ENCODE measurements around the gene LIPT1. TPM values are rescaled to one million over a fixed set of nuclear protein-coding genes. Genes with fewer than 3 reads are reported as not detected.

Gene LIPT1
- total RNA-seq, result 5.4 and 7.4 TPM in 2 replicates

GRCh38 chr2:99154643-99155536 is at the start of gene LIPT1, which contains the start of gene TSGA10:
TSS of gene LIPT1 (plus strand) at chr2:99154967. CDS start at chr2:99161958, 6,991 bp downstream.
TSS of gene TSGA10 (minus strand) at chr2:99154942. CDS start at chr2:99109439, 45,503 bp downstream.

GRCh38 chr2:99141110-99142108 is 13.4 kb upstream of the LIPT1 start, which contains the start of gene C2orf15:
TSS of gene C2orf15 (plus strand) at chr2:99141707. CDS start at chr2:99150559, 8,852 bp downstream.

GRCh38 chr2:99180755-99181623 is 26.2 kb downstream of the LIPT1 start, which contains the start of the genes MITD1 and MRPL30:
TSS of gene MITD1 (minus strand) at chr2:99181058. CDS start at chr2:99180981, 77 bp downstream.
TSS of gene MRPL30 (plus strand) at chr2:99181184. CDS start at chr2:99186204, 5,020 bp downstream.

Other genes with a start within 250 kb of the LIPT1 start
- gene CRACDL, start 218.7 kb upstream of the LIPT1 start, total RNA-seq, result under 0.01 TPM in 1 of 2 replicates, not detected in the other
- gene C2orf15, start 13.3 kb upstream of the LIPT1 start, total RNA-seq, result not detected in 2 replicates
- gene TSGA10, start within 50 bp of the LIPT1 start, total RNA-seq, result 3.7 and 5.1 TPM in 2 replicates
- gene MITD1, start 26.1 kb downstream of the LIPT1 start, total RNA-seq, result 32.1 and 40.6 TPM in 2 replicates
- gene MRPL30, start 26.2 kb downstream of the LIPT1 start, total RNA-seq, result 31.1 and 35.9 TPM in 2 replicates
- gene LYG2, start 100.7 kb downstream of the LIPT1 start, total RNA-seq, result not detected in 2 replicates
- 0.22 and 0.50 TPM in 2 replicates for gene LYG1, start 146.2 kb downstream of the LIPT1 start, total RNA-seq
- 73.5 and 93.4 TPM in 2 replicates for gene TXNDC9, start 181.4 kb downstream of the LIPT1 start, total RNA-seq
- 28.1 and 37.7 TPM in 2 replicates for gene EIF5B, start 182.4 kb downstream of the LIPT1 start, total RNA-seq

Data from uterine smooth muscle cell (primary cell).